ENCODE results near the gene RPRD1B.

The RPRD1B gene

DNA sequence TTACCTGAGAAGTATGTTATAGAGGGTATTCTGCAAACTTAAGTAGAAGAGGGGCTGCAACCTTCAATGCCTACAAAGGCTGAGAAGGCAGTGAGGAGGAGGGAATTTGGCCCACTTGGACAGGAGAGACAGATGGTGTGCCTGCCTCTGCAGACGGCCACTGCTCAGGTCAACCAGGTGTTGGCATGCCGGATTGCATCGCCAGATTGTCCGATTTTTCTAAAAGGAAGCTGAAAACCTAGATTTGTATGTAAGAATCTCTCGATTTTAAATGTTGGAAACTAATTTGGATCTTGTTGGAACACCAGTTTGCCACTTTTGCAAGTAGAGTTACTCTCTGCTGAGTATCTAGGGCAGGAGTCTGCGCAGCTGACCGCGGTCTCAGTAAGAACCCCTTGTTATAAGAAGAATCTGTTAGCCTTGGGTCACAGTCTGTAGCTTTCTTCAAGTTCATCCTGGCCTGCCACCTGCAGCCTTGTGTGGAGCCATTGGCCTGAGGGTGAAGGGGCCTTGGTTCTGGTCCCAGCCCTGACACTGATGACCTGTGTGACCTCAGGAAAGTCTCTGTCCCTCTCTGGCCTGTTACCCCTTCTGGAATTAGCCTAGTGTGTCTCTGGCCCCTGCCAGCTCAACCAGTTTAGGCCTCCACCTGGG, 77.1 kb downstream of the RPRD1B start:
- in situ Hi-C loops (cut with HindIII; ENCODE audit: low sequenced_read_pairs) = no loop called here
- H3K4me3 ChIP-seq (ENCODE audit: low read depth, low read length) = no peak overlapping the region
- DNase-seq (ENCODE audit: low read depth, low spot score) = no peak
- TF ChIP-seq, protein P1, sequence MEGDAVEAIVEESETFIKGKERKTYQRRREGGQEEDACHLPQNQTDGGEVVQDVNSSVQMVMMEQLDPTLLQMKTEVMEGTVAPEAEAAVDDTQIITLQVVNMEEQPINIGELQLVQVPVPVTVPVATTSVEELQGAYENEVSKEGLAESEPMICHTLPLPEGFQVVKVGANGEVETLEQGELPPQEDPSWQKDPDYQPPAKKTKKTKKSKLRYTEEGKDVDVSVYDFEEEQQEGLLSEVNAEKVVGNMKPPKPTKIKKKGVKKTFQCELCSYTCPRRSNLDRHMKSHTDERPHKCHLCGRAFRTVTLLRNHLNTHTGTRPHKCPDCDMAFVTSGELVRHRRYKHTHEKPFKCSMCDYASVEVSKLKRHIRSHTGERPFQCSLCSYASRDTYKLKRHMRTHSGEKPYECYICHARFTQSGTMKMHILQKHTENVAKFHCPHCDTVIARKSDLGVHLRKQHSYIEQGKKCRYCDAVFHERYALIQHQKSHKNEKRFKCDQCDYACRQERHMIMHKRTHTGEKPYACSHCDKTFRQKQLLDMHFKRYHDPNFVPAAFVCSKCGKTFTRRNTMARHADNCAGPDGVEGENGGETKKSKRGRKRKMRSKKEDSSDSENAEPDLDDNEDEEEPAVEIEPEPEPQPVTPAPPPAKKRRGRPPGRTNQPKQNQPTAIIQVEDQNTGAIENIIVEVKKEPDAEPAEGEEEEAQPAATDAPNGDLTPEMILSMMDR (IDR thresholded peaks at IDR 0.05; ENCODE audit: low read depth, low read length) = no peak

DNA sequence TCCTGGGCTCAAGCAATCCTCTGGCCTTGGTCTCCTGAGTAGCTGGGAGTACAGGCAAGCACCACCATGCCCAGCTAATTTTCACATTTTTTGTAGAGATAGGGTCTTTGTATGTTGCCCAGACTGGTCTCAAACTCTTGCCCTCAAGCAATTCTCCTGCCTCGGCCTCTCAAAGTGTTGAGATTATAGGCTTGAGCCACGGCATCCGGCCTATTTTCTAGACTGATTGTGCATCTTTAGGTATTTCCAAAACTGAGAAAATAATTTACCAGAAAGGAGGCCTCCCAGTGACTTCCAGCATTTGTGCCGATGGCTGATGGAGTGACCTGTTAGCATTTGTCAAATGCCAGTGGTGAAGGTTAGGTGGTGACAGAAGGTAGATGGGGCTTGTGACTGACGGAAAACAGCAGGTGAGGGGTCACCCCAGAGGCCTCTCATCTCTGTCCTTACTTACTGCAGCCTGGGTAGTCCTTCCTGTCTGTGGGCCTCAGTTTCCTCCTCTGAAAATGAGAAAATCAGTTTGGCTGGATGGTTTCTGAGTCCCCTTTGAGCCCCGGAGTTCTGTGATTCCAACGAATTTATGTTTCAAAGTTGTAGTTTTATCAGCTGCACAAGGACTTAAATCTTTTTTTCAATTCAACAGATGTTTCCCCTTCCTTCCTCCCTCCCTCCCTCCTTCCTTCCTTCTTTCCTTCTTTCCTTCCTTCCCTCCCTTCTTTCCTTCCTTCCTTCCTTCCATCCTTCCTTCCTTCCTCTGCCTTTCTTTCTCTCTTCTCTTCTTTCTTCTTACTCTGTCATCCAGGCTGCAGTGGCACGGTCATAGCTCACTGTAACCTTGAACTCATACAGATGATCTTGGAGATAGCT, 78.1 kb downstream of the RPRD1B start:
- TF ChIP-seq, protein P1 (IDR thresholded peaks at IDR 0.05; ENCODE audit: low read depth, low read length) = no peak
- in situ Hi-C loops (cut with HindIII; ENCODE audit: low sequenced_read_pairs) = no loop called here
- no peak overlapping the region for H3K4me3 ChIP-seq (ENCODE audit: low read depth, low read length)
- no peak for DNase-seq (ENCODE audit: low read depth, low spot score)

DNA sequence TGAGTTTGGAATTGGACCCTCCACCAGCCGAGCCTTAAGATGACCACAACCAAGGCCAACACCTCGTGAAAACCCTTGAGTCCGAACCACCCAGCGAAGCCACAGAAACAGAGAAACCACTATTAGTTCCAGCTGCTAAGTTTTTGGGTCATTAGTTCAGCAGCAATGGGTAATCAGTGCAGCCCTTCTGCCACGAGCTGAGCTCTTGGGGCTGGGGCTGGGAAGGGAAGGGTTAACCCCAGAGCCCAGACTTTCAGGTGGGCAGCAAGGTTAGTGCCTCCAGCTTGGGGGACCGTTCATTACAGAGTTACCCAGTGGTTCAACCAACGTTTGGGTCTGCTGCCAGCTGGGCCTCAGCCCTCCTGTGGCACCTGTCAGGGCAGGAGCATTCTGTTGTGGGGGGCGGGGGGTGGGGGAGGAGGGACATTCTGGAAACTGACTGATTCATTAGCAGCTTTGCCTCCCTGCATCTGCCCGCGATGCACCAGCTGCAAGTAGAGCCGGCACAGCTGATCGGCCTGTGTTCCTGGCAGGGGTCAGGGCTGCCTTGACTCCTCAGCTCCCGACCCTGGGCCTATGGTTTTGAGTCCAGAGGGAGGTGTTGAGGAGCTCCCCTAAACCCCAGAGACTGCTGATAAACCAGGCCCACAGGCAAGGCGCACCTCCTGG, 78.8 kb downstream of the RPRD1B start:
- TF ChIP-seq, protein P1 (IDR thresholded peaks at IDR 0.05; ENCODE audit: low read depth, low read length) = no peak
- no peak for DNase-seq (ENCODE audit: low read depth, low spot score)
- no peak overlapping the region for H3K4me3 ChIP-seq (ENCODE audit: low read depth, low read length)
- in situ Hi-C loops (cut with HindIII; ENCODE audit: low sequenced_read_pairs) = no loop called here

DNA sequence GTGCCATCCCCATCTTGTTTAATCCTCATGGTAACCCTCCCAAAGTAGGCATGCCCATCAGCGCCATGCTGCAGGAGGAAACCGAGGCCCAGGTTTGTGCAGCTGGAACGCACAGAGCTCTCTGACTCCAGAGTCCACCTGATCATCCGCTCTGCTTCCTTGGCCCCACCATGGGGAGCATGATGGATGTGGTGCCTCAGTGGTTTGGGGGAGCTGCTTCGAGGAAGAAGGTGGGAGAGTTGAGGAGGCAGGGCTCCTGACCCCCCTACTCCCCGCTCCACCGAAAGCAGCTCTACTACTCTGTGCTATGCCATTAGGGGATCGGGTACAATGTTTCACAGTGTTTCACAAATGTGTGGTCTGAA, 79.4 kb downstream of the RPRD1B start:
- TF ChIP-seq, protein P1 (IDR thresholded peaks at IDR 0.05; ENCODE audit: low read depth, low read length) = no peak
- in situ Hi-C loops (cut with HindIII; ENCODE audit: low sequenced_read_pairs) = no loop called here
- DNase-seq (ENCODE audit: low read depth, low spot score) = no peak
- H3K4me3 ChIP-seq (ENCODE audit: low read depth, low read length) = no peak overlapping the region

DNA sequence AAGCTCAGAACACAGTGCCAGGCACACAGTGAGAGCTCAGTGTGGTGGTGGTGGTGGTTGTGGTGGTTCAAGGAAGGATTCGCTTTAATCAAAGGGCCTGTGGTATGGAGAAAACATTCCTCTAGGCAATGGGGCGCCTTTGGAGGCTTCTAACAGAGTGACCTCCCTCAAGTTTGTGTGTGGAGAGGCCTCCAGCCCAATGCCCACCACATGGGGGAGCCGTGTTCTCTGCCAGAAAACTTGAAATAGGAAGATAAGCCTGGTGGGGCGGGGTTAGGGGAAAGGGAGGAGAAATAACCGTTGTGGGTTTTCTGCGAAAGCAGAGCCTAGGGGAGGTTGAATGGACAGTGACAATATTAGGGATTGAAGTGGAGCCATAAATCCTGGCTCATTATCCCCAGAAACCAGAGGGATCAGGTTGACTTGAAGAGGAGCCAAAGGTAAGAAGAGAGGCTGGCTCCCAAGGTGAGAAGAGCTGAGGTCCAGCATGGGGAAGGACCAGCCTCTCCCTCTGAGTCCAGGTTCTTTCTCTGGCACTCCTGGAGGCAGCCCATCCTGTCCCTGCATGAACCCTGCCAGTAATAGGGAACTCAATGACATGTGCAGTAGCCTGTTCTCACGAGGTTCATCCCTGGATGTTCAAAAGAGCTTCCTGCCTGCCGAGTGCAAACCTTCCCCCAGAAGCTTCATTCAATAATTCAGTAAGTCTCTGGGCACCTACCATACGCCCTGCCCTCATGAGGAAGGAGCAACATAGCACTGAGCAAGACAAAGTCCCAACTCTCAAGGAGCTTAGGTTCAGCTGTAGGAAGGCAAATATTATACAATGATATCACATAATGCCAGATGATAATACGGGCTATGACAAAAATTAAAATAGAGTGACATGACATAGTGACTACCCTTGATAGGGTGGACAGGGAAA, 80.1 kb downstream of the RPRD1B start:
- in situ Hi-C loops (cut with HindIII; ENCODE audit: low sequenced_read_pairs) = no loop called here
- no peak for DNase-seq (ENCODE audit: low read depth, low spot score)
- H3K4me3 ChIP-seq (ENCODE audit: low read depth, low read length) = no peak overlapping the region
- TF ChIP-seq, protein P1 (IDR thresholded peaks at IDR 0.05; ENCODE audit: low read depth, low read length) = peak; percentile 22

DNA sequence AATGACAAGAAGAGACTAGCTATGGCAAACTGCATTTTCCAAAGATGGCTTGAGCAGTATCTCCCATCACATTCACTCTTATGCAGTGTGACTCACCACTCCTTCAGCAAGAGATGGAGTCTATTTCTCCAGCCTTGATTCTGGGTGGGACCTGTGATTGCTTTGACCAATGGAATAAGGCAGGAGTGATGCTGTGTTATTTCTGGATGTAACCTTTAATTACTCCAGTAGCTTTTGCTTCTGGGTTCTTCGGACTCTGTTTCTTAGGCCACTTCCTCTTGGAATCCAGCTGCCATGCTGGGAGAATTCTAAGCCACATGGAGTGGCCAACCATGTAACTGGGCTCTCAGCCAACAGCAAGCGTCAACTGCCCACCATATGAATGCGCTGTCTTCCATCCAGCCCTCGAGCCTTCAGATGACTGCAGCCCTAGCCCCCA, 80.8 kb downstream of the RPRD1B start:
- peak; percentile 67 for DNase-seq (ENCODE audit: low read depth, low spot score)
- in situ Hi-C loops (cut with HindIII; ENCODE audit: low sequenced_read_pairs) = no loop called here
- TF ChIP-seq, protein P1 (IDR thresholded peaks at IDR 0.05; ENCODE audit: low read depth, low read length) = no peak
- H3K4me3 ChIP-seq (ENCODE audit: low read depth, low read length) = no peak overlapping the region
